PFSK-1 (cell line): ENCODE data around the gene ERLEC1.

Experiments
- FOXP2 ChIP-seq: optimal IDR thresholded peaks from 2 replicates; pipeline ENCODE3; 2011; ENCODE audit warnings: borderline replicate concordance, control low read depth, inconsistent platforms; ENCODE audit not compliant: insufficient read depth; ENCODE audit errors: extremely low read length, extremely low read depth
- POLR2AphosphoS5 ChIP-seq: IDR thresholded peaks from 2 replicates; pipeline ENCODE4 v1.6.1; 2012; ENCODE audit warnings: low read depth, mild to moderate bottlenecking, control low read depth, low read length, moderate library complexity
- REST ChIP-seq, 2 experiments: IDR thresholded peaks; 2 replicates each; pipeline versions ENCODE4 v1.6.1 to v1.8.0; 2011 to 2012; ENCODE audit warnings: low read depth in 2 of 2, low read length in 2 of 2, control low read depth in 1 of 2, inconsistent platforms in 1 of 2, mild to moderate bottlenecking in 1 of 2, moderate library complexity in 1 of 2; ENCODE audit not compliant: insufficient read depth in 1 of 2
- SIN3A ChIP-seq: IDR thresholded peaks from 2 replicates; pipeline ENCODE4 v1.6.1; 2012; ENCODE audit warnings: mild to moderate bottlenecking, low read length, moderate library complexity, borderline replicate concordance; ENCODE audit not compliant: insufficient read depth
- TAF1 ChIP-seq: IDR thresholded peaks from 2 replicates; pipeline ENCODE4 v1.6.1; 2012; ENCODE audit warnings: low read length, control low read depth, borderline replicate concordance; ENCODE audit not compliant: insufficient read depth

ERLEC1 gene

DNA sequence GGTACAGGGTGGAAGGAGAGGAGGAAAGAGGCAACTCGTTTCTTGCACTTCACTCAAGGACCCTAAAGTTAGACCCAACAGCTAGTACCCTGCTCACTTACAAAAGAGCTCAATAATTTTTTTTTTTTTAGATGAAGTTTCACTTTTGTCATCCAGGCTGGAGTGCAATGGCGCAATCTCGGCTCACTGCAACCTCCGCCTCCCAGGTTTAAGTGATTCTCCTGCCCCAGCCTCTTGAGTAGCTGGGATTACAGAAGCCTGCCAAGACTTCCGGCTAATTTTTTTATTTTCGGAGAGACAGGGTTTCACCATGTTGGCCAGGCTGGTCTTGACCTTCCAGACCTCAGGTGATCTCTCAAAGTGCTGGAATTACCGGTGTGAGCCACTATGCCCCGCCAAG is 4.2 kb upstream of the ERLEC1 start:
- TF ChIP-seq TAF1 (no peak), SIN3A (no peak), POLR2AphosphoS5 (no peak), FOXP2 (no peak), REST (IDR thresholded peaks at IDR 0.05; ENCODE audit: insufficient read depth in 1 of 2, low read depth in 2 of 2, low read length in 2 of 2) (no peak)

DNA sequence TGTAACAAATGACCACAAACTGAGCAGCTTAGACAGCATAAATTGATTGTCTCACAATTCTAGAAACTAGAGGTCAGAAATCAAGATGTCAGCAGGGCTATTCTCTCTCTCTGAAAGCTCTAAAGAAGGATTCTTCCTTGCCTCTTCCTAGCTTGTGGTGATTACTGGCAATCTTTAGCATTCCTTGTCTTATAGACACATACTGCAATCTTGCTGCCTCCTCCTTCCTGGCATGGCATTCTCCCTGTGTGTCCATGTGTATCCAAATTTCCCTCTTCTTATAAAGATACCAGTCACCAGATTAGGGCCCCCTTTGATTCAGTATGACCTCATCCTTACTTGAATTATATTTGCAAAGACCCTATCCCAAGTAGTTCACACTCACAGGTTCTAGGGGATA is 2.4 kb upstream of the ERLEC1 start:
- TF ChIP-seq FOXP2 (no peak), SIN3A (no peak), TAF1 (no peak), REST (IDR thresholded peaks at IDR 0.05; ENCODE audit: insufficient read depth in 1 of 2, low read depth in 2 of 2, low read length in 2 of 2) (no peak), POLR2AphosphoS5 (no peak)

DNA sequence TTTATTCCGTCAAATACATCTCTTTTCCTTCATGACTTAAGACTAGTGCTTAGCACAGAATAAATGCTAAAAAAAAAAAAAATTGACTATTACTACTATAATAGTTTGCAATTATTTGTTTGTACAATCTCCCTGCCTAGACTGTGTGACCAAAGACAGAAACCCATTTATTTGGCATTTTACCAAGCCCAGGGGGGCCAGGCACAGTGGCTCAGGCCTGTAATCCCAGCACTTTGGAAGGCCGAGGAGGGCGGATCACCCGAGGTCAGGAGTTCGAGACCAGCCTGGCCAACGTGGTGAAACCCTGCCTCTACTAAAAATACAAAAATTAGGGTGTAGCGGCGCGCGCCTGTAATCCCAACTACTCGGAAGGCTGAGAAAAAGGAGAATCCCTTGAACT is 1.5 kb upstream of the ERLEC1 start:
- TF ChIP-seq POLR2AphosphoS5, result no peak
- no peak for TF ChIP-seq TAF1
- no peak for TF ChIP-seq FOXP2
- TF ChIP-seq REST (IDR thresholded peaks at IDR 0.05; ENCODE audit: insufficient read depth in 1 of 2, low read depth in 2 of 2, low read length in 2 of 2), result no peak
- no peak for TF ChIP-seq SIN3A

GRCh38 chr2:53786352-53786704 is 516 bp upstream of the ERLEC1 start:
- TF ChIP-seq POLR2AphosphoS5 (no peak), FOXP2 (no peak), REST (IDR thresholded peaks at IDR 0.05; ENCODE audit: insufficient read depth in 1 of 2, low read depth in 2 of 2, low read length in 2 of 2) (no peak), SIN3A (no peak), TAF1 (no peak)
